AG09319 (cell line): ENCODE results near the gene DET1.
"Not testable (repeated sequence)": the region's sequence is repeated elsewhere in the genome, so short reads cannot be mapped to it uniquely, and the experiment has no call there.

Experiments used
- DNase-seq: peaks from one replicate; pipeline ENCODE4 v3.0.0-alpha.2; 2010; ENCODE audit warnings: low read depth; ENCODE audit errors: extremely low read depth
- TF ChIP-seq, protein P1 (sequence below): IDR thresholded peaks from 2 replicates; pipeline ENCODE4 v1.5.1; 2011; ENCODE audit warnings: low read depth, mild to moderate bottlenecking, inconsistent platforms, low read length, moderate library complexity

Gene DET1

GRCh38 chr15:88543065-88543776, 3.3 kb downstream of the DET1 start:
- DNase-seq, result no peak
- TF ChIP-seq, protein P1, sequence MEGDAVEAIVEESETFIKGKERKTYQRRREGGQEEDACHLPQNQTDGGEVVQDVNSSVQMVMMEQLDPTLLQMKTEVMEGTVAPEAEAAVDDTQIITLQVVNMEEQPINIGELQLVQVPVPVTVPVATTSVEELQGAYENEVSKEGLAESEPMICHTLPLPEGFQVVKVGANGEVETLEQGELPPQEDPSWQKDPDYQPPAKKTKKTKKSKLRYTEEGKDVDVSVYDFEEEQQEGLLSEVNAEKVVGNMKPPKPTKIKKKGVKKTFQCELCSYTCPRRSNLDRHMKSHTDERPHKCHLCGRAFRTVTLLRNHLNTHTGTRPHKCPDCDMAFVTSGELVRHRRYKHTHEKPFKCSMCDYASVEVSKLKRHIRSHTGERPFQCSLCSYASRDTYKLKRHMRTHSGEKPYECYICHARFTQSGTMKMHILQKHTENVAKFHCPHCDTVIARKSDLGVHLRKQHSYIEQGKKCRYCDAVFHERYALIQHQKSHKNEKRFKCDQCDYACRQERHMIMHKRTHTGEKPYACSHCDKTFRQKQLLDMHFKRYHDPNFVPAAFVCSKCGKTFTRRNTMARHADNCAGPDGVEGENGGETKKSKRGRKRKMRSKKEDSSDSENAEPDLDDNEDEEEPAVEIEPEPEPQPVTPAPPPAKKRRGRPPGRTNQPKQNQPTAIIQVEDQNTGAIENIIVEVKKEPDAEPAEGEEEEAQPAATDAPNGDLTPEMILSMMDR, result no peak

- no peak for DNase-seq
- TF ChIP-seq, protein P1, result no peak
These were observed 4.1 kb downstream of the DET1 start for GRCh38 chr15:88542342-88542733.

DNA sequence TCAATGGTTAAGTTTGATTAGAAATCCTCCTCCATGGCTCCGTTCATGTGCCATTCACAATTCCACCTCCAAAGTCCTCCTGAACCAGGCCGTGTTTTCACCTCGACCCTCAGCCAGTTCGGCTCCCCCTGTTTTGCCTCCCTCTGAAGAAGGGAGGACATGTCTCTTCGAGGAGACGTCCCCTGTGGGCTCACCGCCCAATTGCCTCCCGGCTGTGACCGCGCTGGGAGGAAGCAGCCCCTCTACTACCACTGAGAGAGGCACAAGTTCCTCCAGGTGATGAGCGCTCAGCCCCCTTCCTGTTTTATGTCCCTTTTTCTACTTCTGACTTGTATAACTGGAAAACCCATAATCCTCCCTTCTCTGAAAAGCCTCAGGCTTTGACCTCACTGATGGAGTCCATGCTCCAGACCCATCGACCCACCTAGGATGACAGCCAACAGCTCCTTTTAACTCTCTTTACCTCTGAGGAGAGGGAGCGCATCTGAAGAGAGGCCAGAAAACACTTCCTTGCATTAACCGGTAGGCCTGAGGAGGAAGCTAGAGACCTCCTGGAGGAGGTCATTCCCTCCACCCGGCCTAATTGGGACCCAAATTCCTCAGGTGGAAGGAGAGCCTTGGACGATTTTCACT, 4.7 kb downstream of the DET1 start:
- no peak for DNase-seq
- TF ChIP-seq, protein P1, result no peak

DNA sequence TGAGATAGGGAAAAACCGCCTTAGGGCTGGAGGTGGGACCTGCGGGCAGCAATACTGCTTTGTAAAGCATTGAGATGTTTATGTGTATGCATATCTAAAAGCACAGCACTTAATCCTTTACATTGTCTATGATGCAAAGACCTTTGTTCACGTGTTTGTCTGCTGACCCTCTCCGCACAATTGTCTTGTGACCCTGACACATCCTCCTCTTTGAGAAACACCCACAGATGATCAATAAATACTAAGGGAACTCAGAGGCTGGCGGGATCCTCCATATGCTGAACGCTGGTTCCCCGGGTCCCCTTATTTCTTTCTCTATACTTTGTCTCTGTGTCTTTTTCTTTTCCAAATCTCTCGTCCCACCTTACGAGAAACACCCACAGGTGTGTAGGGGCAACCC, 5.4 kb downstream of the DET1 start:
- not testable (repeated sequence) for DNase-seq

DNA sequence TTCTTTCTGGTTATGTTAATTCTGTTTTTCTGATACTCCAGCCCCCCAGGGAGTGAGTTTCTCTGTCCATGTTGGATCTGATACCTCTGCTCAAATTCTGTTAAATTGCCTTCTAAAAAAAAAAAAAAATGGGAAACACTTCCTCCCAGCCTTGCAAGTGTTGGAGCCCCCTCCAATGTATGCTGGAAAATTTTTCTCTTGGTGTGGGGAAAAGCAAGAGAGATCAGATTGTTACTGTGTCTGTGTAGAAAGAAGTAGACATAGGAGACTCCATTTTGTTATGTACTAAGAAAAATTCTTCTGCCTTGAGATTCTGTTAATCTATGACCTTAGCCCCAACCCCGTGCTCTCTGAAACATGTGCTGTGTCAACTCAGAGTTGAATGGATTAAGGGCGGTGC, 6.1 kb downstream of the DET1 start:
- not testable (repeated sequence) for DNase-seq

DNA sequence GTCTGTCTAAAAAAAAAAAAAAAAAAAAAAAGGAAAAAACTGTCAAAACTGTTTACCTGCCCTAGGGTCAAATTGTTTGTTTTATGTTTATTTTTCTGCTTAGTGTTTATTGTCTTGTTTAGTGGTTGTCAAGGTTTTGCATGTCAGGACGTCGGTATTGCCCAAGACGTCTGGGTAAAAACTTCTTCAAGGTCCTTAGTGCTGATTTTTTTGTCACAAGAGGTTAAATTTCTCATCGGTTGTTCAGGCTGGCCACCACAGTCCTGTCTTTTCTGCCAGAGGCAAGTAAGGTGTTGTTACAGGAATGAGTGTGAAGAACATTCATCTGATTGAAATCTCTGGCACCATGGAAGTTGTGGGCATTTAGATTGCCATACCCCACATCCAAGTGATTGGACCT, 7.0 kb downstream of the DET1 start:
- TF ChIP-seq, protein P1, result no peak
- no peak for DNase-seq

GRCh38 chr15:88538972-88539371, 7.5 kb downstream of the DET1 start:
- no peak for DNase-seq
- TF ChIP-seq, protein P1, result no peak

DNA sequence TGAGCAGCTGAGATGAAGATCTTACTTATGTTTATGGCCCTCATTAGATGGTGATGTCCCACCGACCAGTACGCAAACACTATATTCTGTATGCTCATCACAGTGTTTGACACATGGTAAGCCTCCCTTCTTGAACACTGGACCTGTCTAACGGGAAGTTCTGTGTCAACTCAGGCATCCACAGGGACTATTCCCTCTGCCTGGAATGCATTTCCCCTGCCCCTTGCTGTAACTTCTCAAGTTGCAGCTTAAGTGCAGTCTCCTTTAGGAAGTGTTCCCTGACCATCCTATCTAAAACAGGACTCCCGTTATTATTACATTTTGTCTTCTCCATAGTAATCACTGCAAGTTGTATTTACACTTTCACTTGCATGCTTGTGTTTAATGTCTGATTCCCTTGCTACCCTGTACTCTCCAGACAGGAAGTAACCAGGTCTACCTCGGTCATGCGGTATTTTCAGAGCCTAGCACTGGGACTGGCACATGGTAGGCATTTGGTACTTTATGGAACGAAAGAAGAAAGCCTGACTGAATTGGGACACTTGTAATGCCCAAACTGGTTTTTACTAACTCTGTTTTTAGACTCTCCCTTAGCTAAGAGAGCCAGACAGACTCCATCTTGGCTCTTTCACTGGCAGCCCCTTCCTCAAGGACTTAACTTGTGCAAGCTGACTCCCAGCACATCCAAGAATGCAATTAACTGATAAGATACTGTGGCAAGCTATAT, 8.7 kb downstream of the DET1 start:
- TF ChIP-seq, protein P1, result no peak
- DNase-seq, result no peak
